Uterus (tissue), 4 donors: ENCODE data around the gene OR6C4. TPM values are rescaled to one million over a fixed set of nuclear protein-coding genes. Genes with fewer than 3 reads are reported as not detected.
"Not testable (repeated sequence)": the region's sequence is repeated elsewhere in the genome, so short reads cannot be mapped to it uniquely, and the experiment has no call there.

Experiments used
- DNase-seq, 2 donors: peaks; one replicate each; pipeline ENCODE4 v3.0.0-alpha.2; 2019 to 2020
- H3K27ac ChIP-seq, 2 donors: fragments of 200-600 bp; sonication (generic); 1 replicate in 1 of 2; 2 replicates in 1 of 2; pipeline ENCODE4 v1.5.1; 2016 to 2018
- H3K27me3 ChIP-seq, 2 donors: fragments of 200-600 bp; sonication (generic); one replicate each; pipeline ENCODE4 v1.5.1; 2018 to 2019; ENCODE audit warnings: control low read depth in 1 of 2
- H3K36me3 ChIP-seq, 2 donors: fragments of 200-600 bp; sonication (generic); one replicate each; pipeline ENCODE4 v1.5.1; 2019; ENCODE audit warnings: control low read depth in 1 of 2
- H3K4me1 ChIP-seq, 2 donors: fragments of 200-600 bp; sonication (generic); one replicate each; pipeline ENCODE4 v1.5.1; 2018 to 2019; ENCODE audit warnings: control low read depth in 1 of 2
- H3K4me3 ChIP-seq, 2 donors: fragments of 200-600 bp; sonication (generic); 1 replicate in 1 of 2; 2 replicates in 1 of 2; pipeline ENCODE4 v1.5.1; 2018 to 2019; ENCODE audit warnings: mild to moderate bottlenecking in 1 of 2
- H3K9me3 ChIP-seq, 2 donors: fragments of 200-600 bp; sonication (generic); one replicate each; pipeline ENCODE4 v1.5.1; 2019; ENCODE audit warnings: control low read depth in 1 of 2
- POLR2A ChIP-seq, 2 donors: fragments of 450-650 bp; IDR thresholded peaks; one replicate each; pipeline ENCODE4 v1.6.1; 2016; ENCODE audit warnings: antibody characterized with exemption in 2 of 2, mild to moderate bottlenecking in 1 of 2, moderate library complexity in 1 of 2
- intact Hi-C: fragments of 100-400 bp; cut with DNase I; formaldehyde crosslinking; loops from one replicate; pipeline ENCODE4 v1.15.1; 2023; ENCODE audit warnings: low total_unique reads
- total RNA-seq, 4 donors: library from RNA; depleted of rRNA in 3 of 4; stranded (reverse); fragments of >200 nt in 3 of 4; gene quantifications; one replicate each; pipeline versions ENCODE4 v1.1.0 to v1.2.4, GENCODE V29; 2014 to 2023
- TF ChIP-seq, protein P1 (sequence below), 4 experiments: fragments of 200-600 bp in 2 of 4; fragments of 450-650 bp in 2 of 4; sonication (generic) in 2 of 4; IDR thresholded peaks; one replicate each; pipeline ENCODE4 v1.5.1; 2016 to 2019; ENCODE audit warnings: antibody characterized with exemption in 4 of 4, mild to moderate bottlenecking in 2 of 4, moderate library complexity in 1 of 4
- donor health status: DM: yes; HTN: yes; CAD: no.

Gene OR6C4
- total RNA-seq, 4 donors from 2014 or later = not detected

DNA sequence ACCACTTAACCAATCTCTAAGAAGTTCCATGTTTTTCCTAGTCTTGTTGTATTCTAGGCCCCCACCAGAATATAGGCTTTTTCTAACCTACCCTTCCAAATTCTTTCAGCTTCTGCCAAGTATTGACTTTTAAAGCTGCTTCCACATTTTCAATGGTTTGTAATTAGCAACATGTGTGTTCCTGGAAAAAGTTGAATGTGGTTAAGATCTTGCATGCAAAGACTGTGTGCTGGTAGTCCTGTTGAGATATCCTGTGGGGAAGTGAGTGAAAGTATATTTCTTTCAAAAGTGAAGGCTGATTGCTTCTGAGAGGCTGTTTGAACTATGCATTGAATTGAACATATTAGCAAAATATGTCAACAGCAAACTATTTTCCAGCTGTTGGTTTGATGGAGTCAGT is 646 bp upstream of the OR6C4 start:
- no peak for DNase-seq
- Histone ChIP-seq H3K9me3 (no peaks in the 10 kb centered on the region), H3K27me3 (no peaks in the 10 kb centered on the region), H3K36me3 (no peaks in the 10 kb centered on the region), H3K4me3 (no peak overlapping the region), H3K27ac (no peak overlapping the region), H3K4me1 (no peaks in the 10 kb centered on the region)
- intact Hi-C loops = no loop called here
- TF ChIP-seq POLR2A (IDR thresholded peaks at IDR 0.05) = no peak
- TF ChIP-seq, protein P1, sequence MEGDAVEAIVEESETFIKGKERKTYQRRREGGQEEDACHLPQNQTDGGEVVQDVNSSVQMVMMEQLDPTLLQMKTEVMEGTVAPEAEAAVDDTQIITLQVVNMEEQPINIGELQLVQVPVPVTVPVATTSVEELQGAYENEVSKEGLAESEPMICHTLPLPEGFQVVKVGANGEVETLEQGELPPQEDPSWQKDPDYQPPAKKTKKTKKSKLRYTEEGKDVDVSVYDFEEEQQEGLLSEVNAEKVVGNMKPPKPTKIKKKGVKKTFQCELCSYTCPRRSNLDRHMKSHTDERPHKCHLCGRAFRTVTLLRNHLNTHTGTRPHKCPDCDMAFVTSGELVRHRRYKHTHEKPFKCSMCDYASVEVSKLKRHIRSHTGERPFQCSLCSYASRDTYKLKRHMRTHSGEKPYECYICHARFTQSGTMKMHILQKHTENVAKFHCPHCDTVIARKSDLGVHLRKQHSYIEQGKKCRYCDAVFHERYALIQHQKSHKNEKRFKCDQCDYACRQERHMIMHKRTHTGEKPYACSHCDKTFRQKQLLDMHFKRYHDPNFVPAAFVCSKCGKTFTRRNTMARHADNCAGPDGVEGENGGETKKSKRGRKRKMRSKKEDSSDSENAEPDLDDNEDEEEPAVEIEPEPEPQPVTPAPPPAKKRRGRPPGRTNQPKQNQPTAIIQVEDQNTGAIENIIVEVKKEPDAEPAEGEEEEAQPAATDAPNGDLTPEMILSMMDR (IDR thresholded peaks at IDR 0.05) = no peak

DNA sequence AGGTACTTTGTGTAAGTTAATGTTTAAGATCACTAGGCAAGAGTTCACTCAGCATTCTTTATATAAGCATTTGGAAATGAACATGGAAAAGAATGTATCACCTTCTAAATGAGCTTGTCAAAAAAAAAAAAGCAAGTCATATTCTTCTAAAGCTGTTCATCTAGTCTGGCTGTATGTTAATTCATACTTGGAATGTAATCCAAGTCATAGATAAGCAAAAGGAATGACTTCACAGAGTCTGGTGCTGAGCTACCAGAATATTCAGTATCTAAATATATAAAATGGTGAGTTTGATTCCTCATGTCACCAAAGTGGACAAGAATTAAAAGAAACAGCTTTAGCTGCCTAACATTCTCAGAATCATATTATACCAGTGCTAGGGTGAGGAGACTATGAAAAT is 4.9 kb downstream of the OR6C4 start:
- no peak for DNase-seq

DNA sequence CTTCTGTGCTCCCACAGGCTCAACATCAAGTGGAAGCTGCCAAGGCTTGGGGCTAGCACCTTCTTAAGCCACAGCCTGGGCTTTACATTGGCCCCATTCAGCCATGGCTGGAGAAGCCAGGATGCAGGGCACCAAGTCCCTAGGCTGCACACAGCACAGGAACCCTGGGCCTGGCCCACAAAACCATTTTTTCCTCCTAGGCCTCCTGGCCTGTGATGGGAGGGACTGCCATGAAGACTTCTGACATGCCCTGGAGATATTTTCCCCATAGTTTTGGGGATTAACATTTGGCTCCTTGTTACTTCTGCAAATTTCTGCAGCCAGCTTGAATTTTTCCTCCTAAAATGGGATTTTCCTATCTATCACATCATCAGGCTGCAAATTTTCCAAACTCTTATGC is 20.7 kb downstream of the OR6C4 start:
- H3K36me3 ChIP-seq, H3K4me1 ChIP-seq, H3K27ac ChIP-seq, H3K9me3 ChIP-seq, H3K4me3 ChIP-seq, intact Hi-C loops, DNase-seq, H3K27me3 ChIP-seq: not testable (repeated sequence)

More for the DNA sequence above, 4.9 kb downstream of the OR6C4 start:
- Histone ChIP-seq H3K9me3 (peaks cover 0 to 7% of the 10 kb centered on the region in 2 donors), H3K36me3 (no peaks in the 10 kb centered on the region), H3K4me3 (no peak overlapping the region), H3K27ac (no peak overlapping the region), H3K4me1 (no peaks in the 10 kb centered on the region), H3K27me3 (no peaks in the 10 kb centered on the region)
- TF ChIP-seq POLR2A (IDR thresholded peaks at IDR 0.05) = no peak
- TF ChIP-seq, protein P1 (IDR thresholded peaks at IDR 0.05) = no peak
- intact Hi-C loops = no loop called here

DNA sequence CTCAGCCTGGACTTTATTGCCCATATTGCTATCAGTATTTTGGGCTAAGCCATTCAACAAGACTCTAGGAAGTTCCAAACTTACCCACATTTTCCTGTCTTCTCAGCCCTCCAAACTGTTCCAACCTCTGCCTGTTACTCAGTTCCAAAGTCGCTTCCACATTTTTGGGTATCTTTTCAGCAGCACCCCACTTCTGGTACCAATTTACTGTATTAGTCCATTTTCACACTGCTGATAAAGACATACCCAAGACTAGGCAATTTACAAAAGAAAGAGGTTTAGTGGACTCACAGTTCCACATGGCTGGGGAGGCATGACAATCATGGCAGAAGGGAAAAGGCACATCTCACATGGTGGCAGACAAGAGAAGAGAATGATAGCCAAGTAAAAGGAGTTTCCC is 21.3 kb downstream of the OR6C4 start:
- H3K27ac ChIP-seq, H3K4me3 ChIP-seq, H3K4me1 ChIP-seq, H3K27me3 ChIP-seq, H3K36me3 ChIP-seq, DNase-seq, H3K9me3 ChIP-seq, intact Hi-C loops: not testable (repeated sequence)

DNA sequence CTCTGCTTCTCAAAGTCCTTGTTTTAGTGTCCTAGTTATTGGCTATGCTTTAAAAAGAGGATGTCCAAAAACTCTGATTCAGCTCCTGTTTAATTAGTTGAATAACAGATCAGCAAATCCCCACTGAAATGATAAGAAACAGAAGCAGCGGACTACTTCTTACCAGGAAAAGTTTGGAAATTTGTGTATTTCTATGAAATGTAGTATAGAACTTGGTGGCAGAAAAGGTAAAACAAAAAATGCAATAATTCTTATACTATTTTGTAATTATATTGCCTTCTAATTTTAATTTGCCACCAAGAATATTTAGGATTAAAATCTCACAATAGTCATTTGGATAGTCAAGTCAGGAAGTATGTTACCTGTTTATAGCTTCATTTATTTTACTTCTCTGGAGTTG is 22.8 kb downstream of the OR6C4 start, which contains the start of gene OR2AP1:
TSS of gene OR2AP1 (plus strand) at position 301 of the 400 bp plus-strand sequence. CDS start 1,947 bp downstream, outside the sequence.
- H3K36me3 ChIP-seq = no peaks in the 10 kb centered on the region
- intact Hi-C loops = no loop called here
- TF ChIP-seq, protein P1 (IDR thresholded peaks at IDR 0.05) = no peak
- no peak for TF ChIP-seq POLR2A (IDR thresholded peaks at IDR 0.05)
- no peaks in the 10 kb centered on the region for H3K27me3 ChIP-seq
- H3K27ac ChIP-seq = no peak within 1 kb of the TSS
- H3K9me3 ChIP-seq = no peaks in the 10 kb centered on the region
- no peak within 1 kb of the TSS for H3K4me3 ChIP-seq
- no peaks in the 10 kb centered on the region for H3K4me1 ChIP-seq
- DNase-seq = no peak

DNA sequence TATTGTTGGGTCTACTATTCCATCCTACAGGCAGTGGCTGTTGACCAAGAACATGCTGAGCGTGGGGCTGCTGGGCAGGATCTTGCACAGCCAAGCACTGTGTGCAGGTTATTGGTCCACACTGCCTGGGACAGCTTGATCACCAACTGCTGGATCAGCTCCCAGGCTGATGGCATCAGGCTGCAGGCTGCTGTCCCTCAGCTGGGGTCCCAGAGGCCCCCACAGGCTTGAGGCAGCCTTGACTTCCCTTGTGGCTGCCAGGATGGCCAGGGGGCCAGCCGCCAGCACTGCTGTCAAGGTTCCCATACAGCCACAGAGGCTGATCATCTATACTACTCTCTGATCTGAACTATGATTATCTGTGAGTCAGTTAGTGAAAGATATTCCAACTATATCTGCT is 32.7 kb downstream of the OR6C4 start:
- H3K4me1 ChIP-seq = no peaks in the 10 kb centered on the region
- H3K4me3 ChIP-seq = no peak overlapping the region
- no peaks in the 10 kb centered on the region for H3K27me3 ChIP-seq
- H3K36me3 ChIP-seq = no peaks in the 10 kb centered on the region
- DNase-seq = no peak
- H3K27ac ChIP-seq = no peak overlapping the region
- peaks cover 0 to 3% of the 10 kb centered on the region in 2 donors for H3K9me3 ChIP-seq
- intact Hi-C loops = no loop called here
- no peak for TF ChIP-seq POLR2A (IDR thresholded peaks at IDR 0.05)
- TF ChIP-seq, protein P1 (IDR thresholded peaks at IDR 0.05) = no peak
